Measurements from ENCODE around the gene POTEC.
"Not testable (repeated sequence)": the region's sequence is repeated elsewhere in the genome, so short reads cannot be mapped to it uniquely, and the experiment has no call there.

The POTEC gene

GRCh38 chr18:14543446-14543964 lies at the start of gene POTEC:
POTEC (minus strand) TSS chr18:14543600; CDS start chr18:14543146, 454 bp downstream.
- not testable (repeated sequence) for DNase-seq (ENCODE audit: low spot score)

- DNase-seq (ENCODE audit: low spot score), result no peak
These were observed 34.6 kb upstream of the POTEC start for GRCh38 chr18:14577971-14578370.

DNA sequence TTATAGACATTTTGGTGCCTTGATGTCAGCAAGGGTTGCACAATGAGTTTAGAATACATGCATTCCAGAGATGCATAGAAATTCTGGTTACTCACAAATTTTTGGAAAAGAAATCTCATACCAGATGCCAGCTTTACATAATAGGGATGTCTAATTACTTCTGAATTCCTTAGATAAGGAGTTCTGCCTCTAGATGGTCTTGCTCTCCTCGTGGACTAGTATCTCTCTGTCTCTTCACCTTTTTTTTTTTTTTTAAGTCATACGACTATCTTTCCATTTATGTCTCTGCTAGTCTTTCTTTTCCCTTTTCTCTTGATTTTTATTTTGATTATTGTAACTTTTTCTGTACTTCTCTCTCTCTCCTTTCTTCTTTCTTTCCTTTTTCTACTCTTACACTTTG lies 16.1 kb upstream of the POTEC start:
- DNase-seq (ENCODE audit: low spot score), result not testable (repeated sequence)

DNA sequence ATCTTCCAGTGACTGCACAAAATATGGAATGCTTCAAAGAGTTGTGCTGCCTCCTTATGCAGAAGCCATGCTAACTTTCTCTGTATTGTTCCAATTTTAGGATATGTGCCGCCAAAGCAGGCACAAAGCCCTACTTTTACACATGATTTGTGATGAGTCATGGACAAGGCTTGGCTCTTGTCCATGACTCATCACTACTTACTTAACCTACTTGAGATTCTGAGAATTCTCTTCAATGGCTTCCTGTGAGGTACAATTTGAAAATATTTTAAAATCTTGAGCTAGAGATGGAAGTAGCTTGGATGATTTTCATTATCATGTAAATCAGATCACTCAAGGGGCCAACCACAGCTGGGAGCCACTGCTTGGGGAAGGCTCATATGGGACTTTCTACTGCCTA lies 11.7 kb downstream of the POTEC start:
- not testable (repeated sequence) for DNase-seq (ENCODE audit: low spot score)

DNA sequence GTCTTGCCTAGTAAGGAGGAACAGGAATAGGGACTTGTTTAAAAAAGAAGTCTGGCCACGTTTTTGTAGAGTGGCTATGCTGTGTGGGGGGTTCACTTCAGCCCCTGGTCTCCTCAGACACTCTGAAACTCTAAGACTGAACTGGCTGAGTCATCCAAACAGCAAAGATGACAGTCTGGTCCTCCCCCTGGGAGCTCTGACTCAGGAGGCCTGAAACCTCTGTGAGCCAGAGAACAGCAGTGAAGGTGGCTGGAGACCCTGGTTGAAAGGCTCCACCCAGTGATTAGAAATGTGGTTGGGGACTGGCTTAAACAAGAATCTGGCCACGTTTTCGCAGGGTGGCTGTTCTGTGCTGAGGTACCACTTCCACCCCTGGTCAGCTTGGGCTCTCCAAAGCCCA lies 32.7 kb downstream of the POTEC start:
- not testable (repeated sequence) for DNase-seq (ENCODE audit: low spot score)

- not testable (repeated sequence) for DNase-seq (ENCODE audit: low spot score)
These were observed 39.7 kb downstream of the POTEC start for GRCh38 chr18:14503691-14504090.

GRCh38 chr18:14501894-14502293 lies 41.5 kb downstream of the POTEC start:
- DNase-seq (ENCODE audit: low spot score), result not testable (repeated sequence)

DNA sequence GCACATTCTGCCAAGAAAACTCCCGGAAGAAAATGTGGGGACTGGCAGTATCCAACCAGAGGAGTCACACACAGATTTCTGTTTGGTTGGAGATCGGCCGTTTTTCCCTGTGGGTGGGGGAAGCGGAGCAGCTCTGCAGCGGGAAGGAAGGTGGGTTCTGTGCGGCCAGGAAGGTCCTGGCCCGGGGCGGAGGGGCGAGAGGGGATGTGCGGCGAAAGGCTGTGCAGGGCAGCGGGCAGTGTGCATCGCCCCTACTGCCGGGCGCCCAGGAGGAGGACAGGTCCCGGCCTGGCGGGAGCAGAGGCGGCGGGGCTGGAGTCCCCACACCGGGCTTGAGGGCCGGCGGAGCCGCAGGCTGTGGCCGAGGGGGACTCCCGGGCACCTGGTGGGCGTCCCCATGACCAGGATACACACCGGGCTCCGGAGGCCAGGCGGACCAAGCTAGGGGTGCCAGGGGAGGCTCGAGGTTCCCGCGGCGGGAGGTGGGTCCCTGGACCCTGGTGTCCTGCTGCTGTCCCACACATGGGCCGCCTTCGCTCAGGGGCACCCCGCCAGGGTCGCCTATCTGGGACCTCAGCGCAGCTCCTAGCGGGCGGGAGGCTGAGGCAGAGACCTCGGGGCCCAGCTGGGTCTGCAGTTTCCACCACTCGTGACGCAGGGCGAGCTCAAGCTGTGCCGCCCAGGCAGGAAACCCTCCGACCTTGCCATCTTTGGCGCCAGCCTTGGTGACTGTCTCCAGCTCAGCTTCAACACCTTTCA lies 54.0 kb downstream of the POTEC start:
- not testable (repeated sequence) for DNase-seq (ENCODE audit: low spot score)

GRCh38 chr18:14488789-14489188 lies 54.6 kb downstream of the POTEC start:
- not testable (repeated sequence) for DNase-seq (ENCODE audit: low spot score)

GRCh38 chr18:14486926-14487580 lies 56.3 kb downstream of the POTEC start:
- not testable (repeated sequence) for DNase-seq (ENCODE audit: low spot score)

- DNase-seq (ENCODE audit: low spot score), result not testable (repeated sequence)
These were observed 64.3 kb downstream of the POTEC start for GRCh38 chr18:14479076-14479475.

- not testable (repeated sequence) for DNase-seq (ENCODE audit: low spot score)
These were observed 67.9 kb downstream of the POTEC start for GRCh38 chr18:14475520-14475919.

DNA sequence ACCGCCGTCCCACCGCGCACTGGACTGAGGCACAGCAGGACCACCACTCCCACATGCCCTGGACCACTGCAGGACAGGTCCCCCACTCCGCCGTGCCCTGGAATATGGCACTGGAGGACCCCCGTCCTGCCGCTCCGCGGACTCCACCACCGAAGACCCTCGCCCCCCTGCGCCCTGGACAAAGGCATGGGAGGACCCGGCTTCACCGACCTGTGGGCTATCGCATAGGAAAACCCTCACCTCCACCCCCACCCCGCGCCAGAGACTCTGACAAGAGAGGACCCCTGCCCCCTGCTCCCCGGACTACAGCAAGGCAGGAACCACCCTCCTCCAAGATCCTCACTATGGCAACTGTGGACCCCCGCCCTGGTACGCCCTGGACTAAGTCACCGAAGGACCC lies 68.6 kb downstream of the POTEC start:
- not testable (repeated sequence) for DNase-seq (ENCODE audit: low spot score)

GRCh38 chr18:14474007-14474720 lies 69.2 kb downstream of the POTEC start:
- DNase-seq (ENCODE audit: low spot score), result not testable (repeated sequence)

- DNase-seq (ENCODE audit: low spot score), result not testable (repeated sequence)
These were observed 70.0 kb downstream of the POTEC start for GRCh38 chr18:14473250-14474006.

GRCh38 chr18:14471286-14471685 lies 72.1 kb downstream of the POTEC start:
- not testable (repeated sequence) for DNase-seq (ENCODE audit: low spot score)

DNA sequence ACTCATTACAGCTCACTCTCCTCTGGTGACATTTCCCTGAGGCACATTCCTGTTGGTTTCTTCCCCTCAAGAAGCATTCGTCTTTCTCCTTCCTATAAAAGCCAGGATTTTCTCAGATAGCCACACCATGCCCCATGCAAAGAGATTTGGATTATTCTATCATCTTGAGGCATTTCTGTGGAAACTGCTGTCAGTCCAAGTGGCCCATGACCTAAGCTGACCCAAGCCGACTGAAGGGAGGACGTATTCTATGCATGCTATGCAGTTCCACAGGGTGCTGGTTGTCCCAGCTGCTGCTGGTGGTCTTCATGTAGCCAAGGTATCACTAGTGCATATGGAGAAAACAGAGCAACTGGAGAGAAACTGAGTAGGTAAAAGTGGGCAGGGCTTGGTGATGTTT lies 73.0 kb downstream of the POTEC start:
- DNase-seq (ENCODE audit: low spot score), result not testable (repeated sequence)

- DNase-seq (ENCODE audit: low spot score), result not testable (repeated sequence)
These were observed 73.4 kb downstream of the POTEC start for GRCh38 chr18:14470046-14470445.

DNA sequence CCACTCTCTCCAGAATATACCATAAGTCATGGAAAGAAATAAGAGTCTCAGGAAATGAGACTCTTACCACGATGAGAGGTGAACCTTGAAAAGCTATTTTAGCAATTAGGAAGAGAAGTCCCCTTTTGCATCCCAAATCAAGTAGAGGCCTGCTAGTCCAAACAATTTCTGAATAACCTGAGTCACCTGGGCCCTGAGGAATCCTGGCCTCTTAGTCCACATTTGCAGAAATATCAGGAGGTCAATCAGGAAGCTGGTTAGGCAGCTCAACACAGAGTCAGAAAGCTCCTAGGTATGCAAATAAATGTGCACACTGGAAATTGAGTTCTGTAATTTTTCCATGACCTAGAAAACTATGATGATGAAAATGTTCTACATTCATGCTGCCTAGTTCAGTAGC lies 77.4 kb downstream of the POTEC start:
- DNase-seq (ENCODE audit: low spot score), result not testable (repeated sequence)

Data from hepatic stellate cell (primary cell).